Bronchial epithelial cell (primary cell): ENCODE measurements around the gene TMEM121B. TPM values are rescaled to one million over a fixed set of nuclear protein-coding genes. Genes with fewer than 3 reads are reported as not detected.

ENCODE experiments used
- DNase-seq: peaks from one replicate; pipeline ENCODE4 v3.0.0-alpha.2; 2010; ENCODE audit warnings: low read depth
- FAIRE-seq: peaks from 2 replicates; lab custom pipeline; 2011; peaks lifted over from hg19 to GRCh38; lab: Jason Lieb, UNC
- H3K27me3 ChIP-seq: 2 replicates; pipeline ENCODE4 v1.5.1; 2011; ENCODE audit warnings: low read length; ENCODE audit not compliant: control insufficient read depth, insufficient read depth
- H3K36me3 ChIP-seq: 2 replicates; pipeline ENCODE4 v1.5.1; 2011; ENCODE audit warnings: low read length; ENCODE audit not compliant: control insufficient read depth, insufficient read depth
- H3K4me3 ChIP-seq: 2 replicates; pipeline ENCODE4 v1.5.1; 2011; ENCODE audit warnings: mild to moderate bottlenecking, low read depth, low read length, control low read depth
- CTCF ChIP-seq: IDR thresholded peaks from 2 replicates; pipeline ENCODE4 v1.5.1; 2011; ENCODE audit warnings: mild to moderate bottlenecking, moderate library complexity, low read length, control low read depth, inconsistent platforms; ENCODE audit not compliant: insufficient read depth, severe bottlenecking
- total RNA-seq: library from RNA; depleted of rRNA; stranded (reverse); fragments of >200 nt; gene quantifications from 2 replicates; pipeline ENCODE4 v1.2.1, GENCODE V29; 2014

The TMEM121B gene
- total RNA-seq, 1 donor from 2014 or later = not detected

GRCh38 chr22:17097062-17097461, 24.1 kb downstream of the TMEM121B start:
- peaks cover 23% of the 10 kb centered on the region for H3K36me3 ChIP-seq
- FAIRE-seq (no peak), DNase-seq (no peak)
- no peak for TF ChIP-seq CTCF
- no peaks in the 10 kb centered on the region for H3K27me3 ChIP-seq
- no peak overlapping the region for H3K4me3 ChIP-seq

GRCh38 chr22:17096071-17096470, 25.1 kb downstream of the TMEM121B start:
- no peak overlapping the region for H3K4me3 ChIP-seq
- FAIRE-seq (no peak), DNase-seq (no peak)
- no peaks in the 10 kb centered on the region for H3K27me3 ChIP-seq
- no peak for TF ChIP-seq CTCF
- peaks cover 20% of the 10 kb centered on the region for H3K36me3 ChIP-seq

GRCh38 chr22:17095538-17095937, 25.6 kb downstream of the TMEM121B start:
- Histone ChIP-seq H3K36me3 (peaks cover 18% of the 10 kb centered on the region), H3K4me3 (no peak overlapping the region), H3K27me3 (no peaks in the 10 kb centered on the region)
- DNase-seq (no peak), FAIRE-seq (no peak)
- TF ChIP-seq CTCF = peak; percentile 20

- H3K36me3 ChIP-seq = peaks cover 4% of the 10 kb centered on the region
- H3K4me3 ChIP-seq = no peak overlapping the region
- FAIRE-seq (no peak), DNase-seq (no peak)
- H3K27me3 ChIP-seq = no peaks in the 10 kb centered on the region
- no peak for TF ChIP-seq CTCF
Measured at GRCh38 chr22:17093081-17093480, 28.1 kb downstream of the TMEM121B start.

- DNase-seq (no peak), FAIRE-seq (no peak)
- Histone ChIP-seq H3K4me3 (no peak overlapping the region), H3K36me3 (no peaks in the 10 kb centered on the region), H3K27me3 (no peaks in the 10 kb centered on the region)
- TF ChIP-seq CTCF = no peak
Measured at GRCh38 chr22:17091851-17092250, 29.3 kb downstream of the TMEM121B start.

GRCh38 chr22:17090550-17090949, 30.6 kb downstream of the TMEM121B start:
- no peaks in the 10 kb centered on the region for H3K27me3 ChIP-seq
- no peaks in the 10 kb centered on the region for H3K36me3 ChIP-seq
- H3K4me3 ChIP-seq = no peak overlapping the region
- no peak for TF ChIP-seq CTCF
- DNase-seq = no peak
- no peak for FAIRE-seq
